ENCODE data around the gene PMPCA. TPM values are rescaled to one million over a fixed set of nuclear protein-coding genes. Genes with fewer than 3 reads are reported as not detected.

PMPCA gene
- total and polyA plus RNA-seq, 3 donors from 2014 or later: 66.7 to 78.4 (median 69.8) TPM

- 90 to 93% methylated on average over 2 to 32 of the region's 36 CpGs for WGBS, 2 donors
Measured at GRCh38 chr9:136431782-136432350, 21.4 kb downstream of the PMPCA start.

GRCh38 chr9:136432591-136432990 is 22.1 kb downstream of the PMPCA start:
- no peak overlapping the region for H3K27ac ChIP-seq
- H3K36me3 ChIP-seq (ENCODE audit: low read depth, missing control alignments): no peaks in the 10 kb centered on the region
- DNase-seq: no peak
- intact Hi-C loops (cut with DNase I; ENCODE audit: low total_unique reads): no loop called here
- H3K27me3 ChIP-seq: no peaks in the 10 kb centered on the region
- peaks cover 7% of the 10 kb centered on the region for H3K4me1 ChIP-seq
- WGBS, 2 donors: 91 to 92% methylated on average over 13 to 26 of the region's 26 CpGs
- no peaks in the 10 kb centered on the region for H3K9me3 ChIP-seq
- TF ChIP-seq POLR2A (IDR thresholded peaks at IDR 0.05) (no peak), CTCF (IDR thresholded peaks at IDR 0.05) (no peak)
- no peak overlapping the region for H3K4me3 ChIP-seq

More at GRCh38 chr9:136431782-136432350, 21.4 kb downstream of the PMPCA start:
- Histone ChIP-seq H3K4me3 (no peak overlapping the region), H3K4me1 (no peaks in the 10 kb centered on the region), H3K27ac (no peak overlapping the region), H3K36me3 (ENCODE audit: low read depth, missing control alignments) (no peaks in the 10 kb centered on the region), H3K27me3 (no peaks in the 10 kb centered on the region), H3K9me3 (no peaks in the 10 kb centered on the region)
- TF ChIP-seq POLR2A (IDR thresholded peaks at IDR 0.05) (no peak), CTCF (IDR thresholded peaks at IDR 0.05) (no peak)
- intact Hi-C loops (cut with DNase I; ENCODE audit: low total_unique reads): no loop called here
- no peak for DNase-seq

- 91 to 92% methylated on average over 20 to 36 of the region's 36 CpGs for WGBS, 2 donors
- TF ChIP-seq POLR2A (IDR thresholded peaks at IDR 0.05): no peak
- no peak for TF ChIP-seq CTCF (IDR thresholded peaks at IDR 0.05)
- Histone ChIP-seq H3K9me3 (no peaks in the 10 kb centered on the region), H3K27ac (no peak overlapping the region), H3K36me3 (ENCODE audit: low read depth, missing control alignments) (no peaks in the 10 kb centered on the region), H3K4me3 (no peak overlapping the region), H3K4me1 (peaks cover 13% of the 10 kb centered on the region), H3K27me3 (no peaks in the 10 kb centered on the region)
- intact Hi-C loops (cut with DNase I; ENCODE audit: low total_unique reads): no loop called here
- no peak for DNase-seq
Measured at GRCh38 chr9:136433043-136433715, 22.7 kb downstream of the PMPCA start.

- Histone ChIP-seq H3K4me3 (no peak overlapping the region), H3K9me3 (no peaks in the 10 kb centered on the region), H3K36me3 (ENCODE audit: low read depth, missing control alignments) (no peaks in the 10 kb centered on the region), H3K27me3 (no peaks in the 10 kb centered on the region), H3K27ac (no peak overlapping the region), H3K4me1 (peaks cover 18% of the 10 kb centered on the region)
- intact Hi-C loops (cut with DNase I; ENCODE audit: low total_unique reads): no loop called here
- no peak for TF ChIP-seq POLR2A (IDR thresholded peaks at IDR 0.05)
- TF ChIP-seq CTCF (IDR thresholded peaks at IDR 0.05): no peak
- 82 to 91% methylated on average over 12 to 37 of the region's 37 CpGs for WGBS, 2 donors
- no peak for DNase-seq
Measured at GRCh38 chr9:136433849-136434579, 23.6 kb downstream of the PMPCA start.

Data from testis (tissue), 3 donors.